HG03108 (cell line): ENCODE measurements around the gene TXNDC5.

Source experiments
- ATAC-seq: cut with Tn5 transposase; IDR thresholded peaks from one replicate; pipeline ENCODE4 v1.9.1; 2021; ENCODE audit warnings: moderate library complexity; ENCODE audit not compliant: unreplicated experiment

TXNDC5 gene

DNA sequence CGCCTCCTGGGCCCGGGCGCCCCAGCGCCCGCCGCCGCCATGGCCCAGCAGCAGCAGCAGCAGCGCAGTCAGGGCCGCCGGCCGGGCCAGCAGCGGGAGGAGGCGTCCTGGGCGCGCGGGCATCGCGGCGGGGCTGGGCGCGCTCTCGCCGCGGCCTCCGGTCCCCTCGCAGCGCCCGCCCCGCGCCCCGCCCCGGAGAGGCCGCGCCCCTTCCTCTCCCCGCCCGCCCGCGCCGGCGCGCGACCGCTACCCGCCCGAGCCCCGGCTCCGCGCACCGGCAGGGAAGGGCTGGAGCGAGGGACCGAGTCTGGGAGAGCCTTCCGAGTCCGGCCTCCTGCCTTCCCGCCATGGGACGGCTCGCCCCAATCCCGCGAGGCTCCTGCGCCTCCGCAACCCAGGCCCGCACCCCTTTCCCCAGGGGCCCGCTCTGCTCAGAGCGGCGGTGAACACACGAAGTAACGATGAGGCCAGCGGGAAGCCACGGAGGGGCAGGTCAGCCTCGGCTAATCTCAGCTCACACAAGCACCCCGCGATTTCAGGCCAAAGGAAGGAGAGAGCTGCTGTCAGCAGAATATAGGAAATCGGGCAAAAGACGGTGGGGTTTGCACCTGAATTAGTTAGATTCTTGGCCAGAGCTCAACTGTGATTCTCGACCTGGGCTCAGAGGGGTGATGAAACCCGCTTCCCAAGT lies at the start of gene TXNDC5:
Gene TXNDC5, minus strand, starts transcription at position 135 of the 691 bp plus-strand sequence. Its CDS starts 12 bp downstream, at position 123.
- ATAC-seq, result peak; percentile 64

DNA sequence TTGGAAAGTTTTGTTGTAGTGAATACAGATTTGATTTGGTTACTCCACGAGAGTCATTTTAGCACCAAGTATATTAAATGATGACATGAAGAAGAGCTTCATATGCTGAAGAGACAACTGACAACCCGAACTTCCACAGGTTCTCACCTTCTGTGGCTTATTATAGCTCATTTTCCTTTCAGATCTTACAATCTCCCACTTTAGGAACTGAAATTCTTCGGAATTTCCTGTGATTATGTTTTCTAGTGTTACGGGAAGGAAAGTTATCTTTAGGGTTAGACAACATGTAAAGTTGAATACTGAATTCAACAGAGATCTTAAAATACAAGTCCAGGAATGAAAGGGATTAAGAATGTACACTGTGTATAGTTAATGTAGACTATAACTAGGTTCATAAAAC lies 49.6 kb upstream of the TXNDC5 start:
- no peak for ATAC-seq

- no peak for ATAC-seq
Measured at GRCh38 chr6:7959453-7959852, 48.9 kb upstream of the TXNDC5 start.

DNA sequence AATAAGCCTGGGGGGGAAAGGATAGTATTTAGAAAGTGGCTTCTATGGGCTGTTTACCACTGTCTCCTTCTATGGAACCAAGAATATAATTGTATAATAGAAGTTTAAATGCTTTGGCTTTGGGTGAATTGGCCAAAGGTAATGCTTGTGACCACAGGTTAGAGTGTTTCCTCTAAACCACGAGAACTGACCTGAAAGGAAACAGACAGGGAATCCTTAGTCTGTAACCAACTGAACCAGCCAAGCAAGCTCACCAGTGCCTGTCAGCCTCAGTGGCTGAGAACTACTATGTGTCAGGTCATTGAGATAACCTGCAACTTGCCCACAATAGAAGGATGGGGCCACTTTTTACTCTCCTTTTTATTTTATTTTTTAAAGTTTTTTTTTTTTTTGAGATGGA lies 47.9 kb upstream of the TXNDC5 start:
- no peak for ATAC-seq

DNA sequence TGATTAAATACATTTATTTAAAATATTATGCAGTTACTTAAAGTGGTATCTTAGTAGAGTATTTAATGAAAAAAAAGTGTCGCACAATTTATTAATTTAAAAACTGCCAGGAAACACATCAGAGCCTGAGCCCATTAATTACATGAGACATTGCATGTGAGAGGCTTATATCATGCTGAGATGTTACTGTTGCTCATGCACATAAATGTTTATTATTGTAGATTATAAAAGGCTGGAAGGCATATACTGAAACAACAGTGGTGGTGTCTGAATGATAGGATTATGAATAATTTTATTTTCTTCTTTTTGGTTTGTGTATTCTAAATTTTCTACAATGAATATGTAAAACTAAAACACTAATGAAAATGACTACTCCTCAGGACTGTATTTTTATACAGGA lies 45.7 kb upstream of the TXNDC5 start:
- ATAC-seq, result no peak

- ATAC-seq, result no peak
Measured at GRCh38 chr6:7954477-7955200, 44.1 kb upstream of the TXNDC5 start.

- no peak for ATAC-seq
Measured at GRCh38 chr6:7953753-7954152, 43.2 kb upstream of the TXNDC5 start.

GRCh38 chr6:7939864-7940228 lies 29.3 kb upstream of the TXNDC5 start:
- ATAC-seq, result no peak

DNA sequence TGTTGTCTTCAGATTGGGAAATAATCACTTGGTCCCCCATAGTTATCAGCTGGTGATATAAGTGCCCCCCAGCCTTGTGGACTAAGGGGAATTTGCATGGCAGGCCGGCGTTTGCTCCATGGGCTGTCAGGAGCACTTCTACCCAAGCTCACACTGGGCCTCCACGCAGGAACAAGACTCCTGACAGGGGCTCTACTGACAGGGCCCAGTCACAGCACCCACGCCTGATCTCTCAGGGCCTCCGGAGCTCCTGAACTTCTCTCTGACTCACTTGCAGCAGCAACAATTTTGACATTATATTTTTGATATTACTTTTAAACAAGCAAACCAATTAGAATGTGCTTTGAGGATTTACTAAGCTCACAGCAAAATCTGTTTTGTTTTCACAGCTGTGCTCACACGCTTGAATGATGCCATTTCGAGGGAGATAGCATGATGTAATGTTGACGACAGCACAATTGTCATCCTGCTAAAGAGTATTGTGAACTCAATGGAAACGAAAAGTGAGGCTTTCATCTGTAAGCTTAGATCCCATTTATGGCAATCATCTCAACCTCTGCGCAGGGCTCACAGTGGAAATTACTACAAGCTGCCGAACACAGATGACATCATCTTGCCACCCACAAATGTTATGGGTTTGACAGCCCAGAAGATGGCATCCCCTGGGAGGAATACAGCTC lies 28.7 kb upstream of the TXNDC5 start:
- no peak for ATAC-seq

- no peak for ATAC-seq
Measured at GRCh38 chr6:7938562-7939183, 28.1 kb upstream of the TXNDC5 start.

DNA sequence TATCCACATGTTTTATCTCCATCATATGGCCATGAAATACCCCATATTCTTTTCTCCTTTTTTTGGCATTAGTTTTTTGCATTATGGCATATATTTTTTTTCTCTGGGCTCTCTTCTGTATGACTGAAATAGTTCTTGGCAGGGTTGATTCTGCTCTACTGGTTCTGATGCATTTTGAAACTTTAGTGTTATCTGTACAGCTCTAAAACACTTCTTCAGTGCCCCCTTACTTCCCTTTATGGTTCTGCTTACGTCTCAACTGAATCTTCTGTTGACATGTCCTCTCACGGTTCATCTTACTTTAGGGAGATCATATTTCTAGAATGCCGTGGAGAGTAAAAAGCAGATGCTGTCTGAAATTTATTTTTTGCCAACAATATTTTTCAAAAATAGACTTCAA lies 23.2 kb upstream of the TXNDC5 start:
- peak; percentile 94 for ATAC-seq

DNA sequence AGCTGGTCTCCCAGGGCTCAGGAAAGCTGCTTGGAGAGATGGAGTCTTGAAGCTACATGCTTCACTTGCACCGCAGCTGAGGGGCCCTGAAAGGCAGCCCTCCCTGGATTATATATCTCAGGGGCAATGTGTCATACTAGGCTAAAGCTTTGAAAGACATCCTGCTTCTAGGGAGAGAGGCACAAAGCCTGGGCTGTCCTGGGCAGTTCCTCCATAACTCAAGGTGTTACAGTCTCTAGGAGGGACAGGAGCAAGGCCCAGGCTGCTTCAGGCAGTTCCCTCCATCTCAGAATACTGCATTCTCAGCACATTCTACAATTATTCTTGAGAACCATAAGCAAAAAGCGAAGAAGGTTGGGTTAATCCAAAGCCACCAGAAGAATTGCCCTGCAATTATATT lies 22.0 kb upstream of the TXNDC5 start:
- no peak for ATAC-seq

DNA sequence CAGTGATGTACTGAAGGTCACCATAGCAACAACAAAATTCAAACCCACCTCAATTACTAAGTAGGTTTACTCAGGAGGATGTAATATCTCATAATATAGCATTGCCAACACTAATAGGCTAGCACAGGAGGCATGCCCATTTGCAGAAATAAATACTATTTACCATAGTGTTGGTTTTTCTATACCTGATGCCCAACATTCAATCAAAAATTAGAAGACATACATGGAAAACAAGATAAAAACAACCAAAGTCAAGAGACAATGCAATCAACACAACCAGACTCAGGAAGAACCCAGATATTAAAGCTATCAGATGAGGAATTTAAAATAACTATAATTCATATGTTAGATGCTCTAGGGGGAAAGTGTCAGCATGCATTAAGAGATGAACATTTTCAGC lies 14.3 kb upstream of the TXNDC5 start:
- ATAC-seq, result no peak

- no peak for ATAC-seq
Measured at GRCh38 chr6:7922596-7922995, 12.0 kb upstream of the TXNDC5 start.

DNA sequence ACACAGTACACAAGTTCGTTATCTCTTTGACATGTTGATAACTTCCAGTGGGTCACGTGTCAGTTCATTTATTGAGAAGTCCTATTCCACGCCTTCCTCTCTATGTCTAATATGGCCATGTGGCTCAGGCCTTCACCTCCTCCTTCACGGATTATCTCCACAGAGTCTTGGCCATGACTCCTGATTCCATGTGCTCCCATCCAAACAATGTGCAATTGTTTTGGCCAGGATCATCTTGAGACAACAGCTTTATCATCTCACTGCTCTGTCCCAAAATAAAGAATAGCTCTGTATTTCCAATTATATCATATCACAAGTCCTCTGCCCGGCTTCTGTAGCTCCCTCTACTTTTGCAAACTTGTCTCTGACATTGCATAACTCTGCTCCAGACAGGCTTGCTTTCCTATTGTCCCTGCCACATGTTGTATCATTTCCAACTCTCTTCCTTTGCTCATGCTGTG lies 11.1 kb upstream of the TXNDC5 start:
- no peak for ATAC-seq

GRCh38 chr6:7921046-7921445 lies 10.5 kb upstream of the TXNDC5 start:
- ATAC-seq, result no peak

DNA sequence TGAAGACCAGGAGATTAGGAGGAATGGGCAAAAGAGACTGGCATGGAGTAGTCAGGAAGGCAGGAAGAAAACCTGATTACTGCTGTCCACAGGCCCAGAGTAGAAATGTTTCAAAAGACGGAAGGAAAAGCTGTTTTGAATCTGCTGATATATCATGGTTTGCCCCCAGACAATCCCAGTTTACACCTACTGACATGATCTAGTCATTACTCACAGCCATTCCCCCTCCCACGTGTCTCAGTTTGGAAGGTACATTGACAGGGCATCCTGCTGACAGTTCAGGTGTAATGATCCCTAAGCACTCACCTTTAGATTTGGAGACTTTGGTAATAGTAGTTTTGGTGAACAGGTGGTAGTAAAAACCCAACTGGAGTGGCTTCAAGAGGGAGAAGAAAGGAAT lies 9.8 kb upstream of the TXNDC5 start:
- ATAC-seq, result no peak

- no peak for ATAC-seq
Measured at GRCh38 chr6:7919871-7920270, 9.3 kb upstream of the TXNDC5 start.

DNA sequence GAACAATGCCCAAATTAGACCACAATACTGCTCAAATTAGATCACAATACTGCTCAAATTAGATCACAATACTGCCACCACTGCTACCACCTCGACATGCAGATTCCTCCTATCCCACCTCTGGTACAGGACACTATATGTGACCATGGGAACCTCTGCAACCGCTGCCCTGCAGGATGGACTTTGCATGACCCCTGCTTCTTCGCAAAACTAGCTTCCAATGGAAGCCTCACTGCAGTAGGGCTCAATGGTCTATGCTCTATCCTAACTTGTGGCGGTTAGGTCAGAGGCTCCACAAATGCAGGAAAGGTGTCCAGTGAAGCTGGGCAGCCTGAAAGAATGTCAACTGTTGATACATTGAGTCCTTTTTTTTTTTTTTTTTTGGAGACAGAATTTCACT lies 7.8 kb upstream of the TXNDC5 start:
- ATAC-seq, result no peak

DNA sequence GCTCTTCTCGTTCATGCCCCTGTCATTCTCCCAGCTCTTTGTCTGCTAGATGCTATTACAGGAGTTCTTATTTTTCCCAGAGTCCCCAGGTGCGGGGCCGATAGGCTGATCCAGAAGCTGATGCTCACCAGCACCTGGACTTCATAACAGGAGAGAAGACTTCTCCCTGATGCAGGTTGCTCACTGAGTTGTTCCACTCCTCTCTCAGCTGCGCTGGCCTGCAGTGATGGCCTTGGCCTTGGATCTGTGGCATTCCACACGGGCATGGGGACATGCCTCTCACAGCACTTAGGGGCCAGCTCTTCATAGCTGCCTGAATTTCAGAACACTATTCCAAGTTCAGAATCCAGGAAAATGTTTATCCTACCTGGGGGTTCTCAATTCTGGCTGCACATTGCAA lies 7.1 kb upstream of the TXNDC5 start:
- no peak for ATAC-seq

- ATAC-seq, result peak; percentile 88
Measured at GRCh38 chr6:7916959-7917358, 6.4 kb upstream of the TXNDC5 start.
